ENCODE measurements around the gene SNX22.
"Not testable (repeated sequence)": the region's sequence is repeated elsewhere in the genome, so short reads cannot be mapped to it uniquely, and the experiment has no call there.

The SNX22 gene

GRCh38 chr15:64151727-64152506, at the start of gene SNX22:
Gene SNX22 (plus strand): TSS chr15:64151731. CDS start chr15:64151776, 45 bp downstream.
- DNase-seq (ENCODE audit: low read depth): no peak

GRCh38 chr15:64102497-64102896, 49.0 kb upstream of the SNX22 start:
- no peak for DNase-seq (ENCODE audit: low read depth)

- no peak for DNase-seq (ENCODE audit: low read depth)
Observed at GRCh38 chr15:64105113-64105704, 46.3 kb upstream of the SNX22 start.

DNA sequence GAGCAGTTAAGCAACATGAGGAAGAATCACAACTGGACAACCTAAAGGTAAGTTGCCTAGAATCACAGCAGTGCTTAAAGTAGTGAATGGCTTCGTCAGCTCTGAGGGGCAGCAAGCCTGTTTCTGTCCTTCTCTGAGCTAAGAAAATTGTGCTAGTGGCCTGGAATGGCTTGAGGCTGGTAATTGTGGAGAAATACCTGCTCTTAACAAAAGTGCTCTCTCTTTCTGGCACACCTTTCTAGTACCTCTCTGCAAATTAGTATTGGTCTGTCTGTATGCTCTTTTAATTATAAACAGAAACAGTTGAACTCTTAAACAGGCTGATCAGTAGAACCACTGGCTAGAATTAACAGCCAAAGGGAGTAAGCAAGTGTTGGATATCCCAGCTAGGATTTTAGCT, 44.2 kb upstream of the SNX22 start:
- DNase-seq (ENCODE audit: low read depth): no peak

GRCh38 chr15:64110108-64110701, 41.3 kb upstream of the SNX22 start:
- DNase-seq (ENCODE audit: low read depth): not testable (repeated sequence)

DNA sequence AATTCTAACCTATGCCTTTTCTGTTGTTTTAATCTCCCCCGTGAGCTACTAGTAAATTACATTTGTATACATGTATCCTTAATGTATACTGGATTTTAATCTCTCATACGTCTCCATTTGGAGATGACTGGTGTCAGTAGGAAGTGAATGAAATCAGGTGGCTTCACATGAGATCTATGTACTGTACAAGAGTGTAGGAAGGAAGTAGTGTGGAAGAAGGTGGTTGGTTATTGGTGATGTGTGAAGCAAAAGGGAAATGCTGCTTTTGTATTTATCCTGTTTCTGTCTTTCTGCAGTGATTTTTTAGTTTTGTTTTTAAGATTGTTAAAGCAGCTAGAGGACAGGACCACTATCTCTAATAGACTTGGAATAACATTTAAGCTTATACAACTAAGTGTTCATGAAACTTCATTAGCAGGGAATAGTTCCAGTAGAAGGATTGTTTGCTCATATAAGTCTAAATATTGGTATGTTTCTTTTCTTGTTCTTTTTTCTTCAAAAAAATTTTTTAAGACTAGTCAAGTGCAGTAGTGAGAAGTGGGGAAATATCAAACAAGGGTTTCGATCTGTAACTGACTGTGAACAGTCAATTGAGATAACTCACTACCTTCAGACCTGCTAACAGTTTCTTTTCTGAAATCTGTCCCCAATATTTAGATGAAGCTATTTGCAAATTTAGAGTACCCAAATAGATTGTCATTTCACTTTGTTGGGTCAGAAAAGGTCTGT, 40.4 kb upstream of the SNX22 start:
- no peak for DNase-seq (ENCODE audit: low read depth)

DNA sequence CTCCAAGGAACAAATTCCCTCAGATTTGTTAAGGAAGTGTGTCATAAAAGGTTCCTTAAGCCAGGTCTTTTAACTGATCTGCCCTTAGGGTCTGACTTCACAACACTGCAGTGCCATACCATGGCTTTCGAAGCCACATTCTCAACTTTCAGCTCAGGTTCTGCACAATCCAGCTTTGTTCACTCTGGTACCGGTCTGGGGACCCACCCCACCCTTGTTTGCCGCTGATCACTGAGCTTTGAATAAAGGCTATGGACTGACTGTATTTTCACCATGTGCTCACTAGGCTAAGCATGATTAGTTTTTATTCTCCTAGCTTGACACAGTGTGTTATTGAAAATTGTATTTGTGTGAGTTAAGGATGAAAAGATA, 39.9 kb upstream of the SNX22 start:
- DNase-seq (ENCODE audit: low read depth): no peak

DNA sequence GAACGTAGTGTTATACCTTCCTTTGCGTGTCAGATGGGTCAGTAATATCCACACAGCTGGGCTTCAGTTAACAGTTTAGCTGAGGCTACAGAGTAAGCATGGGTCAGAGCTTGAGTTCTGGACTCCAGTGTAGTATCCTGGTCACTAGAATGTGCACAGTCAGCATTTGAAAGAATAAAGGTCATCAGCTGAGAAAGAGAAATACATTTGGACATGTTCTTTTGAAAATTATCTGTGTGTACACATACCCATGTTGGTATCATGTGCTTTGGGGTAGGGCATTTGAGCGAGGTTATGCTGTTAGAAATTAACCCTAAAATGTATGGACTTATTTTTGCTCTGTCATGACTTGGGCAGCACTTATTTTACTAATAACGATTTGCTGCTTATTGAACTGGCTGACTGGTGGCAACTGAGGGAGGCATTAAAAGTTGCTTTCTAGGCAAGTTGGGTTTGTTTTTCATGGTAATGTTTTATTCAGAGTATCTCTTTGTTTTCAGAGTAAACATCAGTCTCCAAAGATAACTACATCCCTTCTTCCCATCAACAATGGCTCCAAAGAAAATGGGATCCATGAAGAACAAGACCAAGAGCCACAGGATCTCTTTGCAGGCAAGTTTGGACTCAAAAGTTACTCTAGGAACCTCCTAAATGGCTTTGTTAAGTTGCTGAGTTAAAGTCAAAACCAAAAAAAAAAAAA, 39.3 kb upstream of the SNX22 start:
- DNase-seq (ENCODE audit: low read depth): no peak

GRCh38 chr15:64112904-64113303, 38.6 kb upstream of the SNX22 start:
- DNase-seq (ENCODE audit: low read depth): no peak

DNA sequence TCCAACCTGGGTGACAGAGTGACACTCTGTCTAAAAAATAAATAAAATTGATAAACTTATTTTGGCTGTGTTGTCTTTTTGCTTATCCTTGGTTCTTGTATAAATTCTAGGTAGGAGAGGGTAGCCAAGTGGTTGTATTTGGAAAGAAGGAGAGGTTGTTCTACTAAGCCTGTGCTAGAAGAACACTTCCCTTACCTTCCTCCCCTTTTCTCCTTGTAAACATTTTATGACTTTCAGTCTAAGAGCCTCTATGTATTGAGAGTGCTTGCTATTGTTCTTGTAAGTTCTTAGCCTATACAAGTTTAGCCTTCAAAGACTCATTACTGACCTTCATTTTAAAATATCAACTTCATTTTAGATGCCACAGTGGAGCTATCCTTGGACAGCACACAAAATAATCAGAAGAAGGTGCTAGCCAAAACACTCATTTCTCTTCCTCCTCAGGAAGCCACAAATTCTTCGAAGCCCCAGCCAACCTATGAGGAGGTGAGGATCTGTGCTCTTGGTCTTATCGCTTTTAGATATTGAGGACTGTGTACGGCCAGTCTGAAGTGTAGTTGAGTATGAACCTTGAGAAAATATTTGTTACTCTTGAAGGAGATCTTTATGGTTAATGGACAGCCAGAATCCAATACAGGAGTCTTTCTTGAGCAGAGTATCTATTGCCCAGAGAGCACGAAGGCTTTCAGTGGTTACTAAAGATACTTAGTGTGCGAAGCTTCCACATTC, 33.6 kb upstream of the SNX22 start:
- no peak for DNase-seq (ENCODE audit: low read depth)

- DNase-seq (ENCODE audit: low read depth): not testable (repeated sequence)
Observed at GRCh38 chr15:64120322-64120721, 31.2 kb upstream of the SNX22 start.

- no peak for DNase-seq (ENCODE audit: low read depth)
Observed at GRCh38 chr15:64121614-64122013, 29.9 kb upstream of the SNX22 start.

DNA sequence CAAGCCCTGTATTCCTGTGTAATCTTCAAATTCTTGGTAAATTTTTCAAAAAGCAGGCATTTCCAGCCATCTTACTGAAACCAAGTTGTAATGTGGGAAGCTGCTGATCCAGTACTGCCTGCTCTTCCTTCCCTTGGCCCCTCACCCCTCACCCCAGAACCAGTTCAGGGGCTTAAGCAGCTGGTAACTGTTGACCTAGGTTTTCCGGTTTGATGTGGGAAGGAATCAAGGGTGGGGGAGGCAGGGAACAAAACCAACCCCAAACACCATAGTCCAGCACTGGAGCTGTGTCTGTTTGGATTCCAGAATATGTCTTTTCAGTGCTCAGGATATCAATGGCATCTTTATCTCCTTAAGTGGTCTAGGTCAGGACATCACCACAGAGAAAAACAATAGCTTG, 29.1 kb upstream of the SNX22 start:
- DNase-seq (ENCODE audit: low read depth): no peak

GRCh38 chr15:64122936-64123351, 28.6 kb upstream of the SNX22 start:
- no peak for DNase-seq (ENCODE audit: low read depth)

DNA sequence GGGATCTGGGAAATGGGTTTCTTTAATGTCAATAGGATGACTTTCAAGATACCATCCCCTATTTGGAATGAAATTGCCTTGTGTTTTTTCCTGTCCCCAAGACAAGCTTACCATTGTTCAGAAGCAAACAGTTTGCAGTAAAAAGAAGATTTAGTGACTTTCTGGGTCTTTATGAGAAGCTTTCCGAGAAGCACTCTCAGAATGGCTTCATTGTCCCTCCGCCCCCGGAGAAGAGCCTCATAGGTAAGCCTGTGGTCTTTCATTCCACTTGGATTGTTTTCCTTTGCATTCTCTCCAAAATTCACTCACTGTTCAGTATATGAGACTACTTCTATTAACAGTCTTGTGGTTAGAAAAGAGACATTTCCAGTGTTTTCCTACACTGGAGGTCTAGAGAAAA, 25.6 kb upstream of the SNX22 start:
- DNase-seq (ENCODE audit: low read depth): no peak

GRCh38 chr15:64127521-64128270, 23.8 kb upstream of the SNX22 start:
- DNase-seq (ENCODE audit: low read depth): no peak

- no peak for DNase-seq (ENCODE audit: low read depth)
Observed at GRCh38 chr15:64130159-64130558, 21.4 kb upstream of the SNX22 start.

DNA sequence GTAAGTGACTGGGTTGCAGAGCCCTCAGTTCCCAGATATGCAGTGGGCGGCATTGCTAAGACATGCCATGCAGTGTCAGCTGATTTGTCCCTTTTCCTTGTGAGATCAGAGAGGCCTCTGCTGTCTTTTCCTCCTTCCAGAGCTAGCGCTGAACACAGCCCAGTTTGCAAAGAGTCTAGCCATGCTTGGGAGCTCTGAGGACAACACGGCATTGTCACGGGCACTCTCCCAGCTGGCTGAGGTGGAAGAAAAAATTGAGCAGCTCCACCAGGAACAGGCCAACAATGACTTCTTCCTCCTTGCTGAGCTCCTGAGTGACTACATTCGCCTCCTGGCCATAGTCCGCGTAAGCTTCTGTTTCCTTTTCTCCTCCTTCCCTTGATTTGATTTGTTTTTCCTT, 20.0 kb upstream of the SNX22 start:
- no peak for DNase-seq (ENCODE audit: low read depth)

DNA sequence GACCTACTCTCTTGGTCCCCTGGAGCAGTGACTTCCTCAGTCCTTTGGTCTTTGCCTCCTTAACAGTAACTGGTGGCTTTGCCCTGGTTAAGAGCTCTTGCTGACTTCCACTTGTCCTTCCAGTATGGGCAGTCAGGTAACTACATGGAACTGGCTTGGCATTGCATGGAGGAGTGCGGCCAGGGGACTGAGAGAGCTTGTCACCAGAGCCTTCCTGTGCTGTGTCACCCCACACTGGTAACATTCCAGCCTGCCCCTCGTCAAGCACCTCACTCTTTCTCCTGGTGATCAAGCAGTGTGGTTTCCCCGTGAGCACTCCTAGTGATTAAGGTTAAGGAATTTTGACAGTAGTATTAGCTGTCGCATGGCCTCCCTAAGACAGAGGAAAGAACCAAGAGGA, 19.3 kb upstream of the SNX22 start:
- no peak for DNase-seq (ENCODE audit: low read depth)

GRCh38 chr15:64133623-64134344, 17.7 kb upstream of the SNX22 start:
- no peak for DNase-seq (ENCODE audit: low read depth)
